MM.1S (cell line): Measurements from ENCODE around the gene PAK1.

Experiments
- DNase-seq: peaks from one replicate; pipeline ENCODE4 v3.0.0-alpha.2; 2015
- H2AFZ ChIP-seq: fragments of 300-600 bp; sonication (generic); 2 replicates; pipeline ENCODE4 v1.6.0; 2016; ENCODE audit warnings: antibody characterized with exemption, low read length
- H3F3A ChIP-seq: fragments of 300-600 bp; sonication (generic); 2 replicates; pipeline ENCODE4 v1.6.1; 2016; ENCODE audit warnings: mild to moderate bottlenecking, antibody characterized with exemption, low read length, moderate library complexity, mixed read lengths; ENCODE audit not compliant: insufficient read depth
- H3K27ac ChIP-seq: fragments of 300-600 bp; sonication (generic); 2 replicates; pipeline ENCODE4 v1.5.1; 2016; ENCODE audit warnings: mild to moderate bottlenecking, low read length
- H3K27me3 ChIP-seq: fragments of 300-600 bp; sonication (generic); replicated peaks from 2 replicates; pipeline ENCODE4 v1.6.0; 2016; ENCODE audit warnings: low read length; ENCODE audit not compliant: insufficient read depth
- H3K36me3 ChIP-seq: fragments of 300-600 bp; sonication (generic); replicated peaks from 2 replicates; pipeline ENCODE4 v1.6.1; 2016; ENCODE audit warnings: mild to moderate bottlenecking, low read length, mixed read lengths; ENCODE audit not compliant: insufficient read depth
- H3K4me1 ChIP-seq: fragments of 300-600 bp; sonication (generic); 2 replicates; pipeline ENCODE4 v1.6.1; 2016; ENCODE audit warnings: low read length, mixed read lengths
- H3K4me2 ChIP-seq: fragments of 300-600 bp; sonication (generic); 2 replicates; pipeline ENCODE4 v1.6.0; 2016; ENCODE audit warnings: low read depth, low read length
- H3K4me3 ChIP-seq: fragments of 300-600 bp; sonication (generic); 2 replicates; pipeline ENCODE4 v1.5.1; 2016; ENCODE audit warnings: low read length, mixed read lengths
- H3K79me2 ChIP-seq: fragments of 300-600 bp; sonication (generic); 2 replicates; pipeline ENCODE4 v1.6.1; 2016; ENCODE audit warnings: mixed run types, low read length, mixed read lengths
- H3K9ac ChIP-seq: fragments of 300-600 bp; sonication (generic); 2 replicates; pipeline ENCODE4 v1.6.1; 2016; ENCODE audit warnings: low read length, mixed read lengths
- H3K9me2 ChIP-seq: fragments of 300-600 bp; sonication (generic); replicated peaks from 2 replicates; pipeline ENCODE4 v1.6.1; 2016; ENCODE audit warnings: mild to moderate bottlenecking, low read length, mixed read lengths; ENCODE audit not compliant: insufficient read depth
- H3K9me3 ChIP-seq: fragments of 300-600 bp; sonication (generic); replicated peaks from 2 replicates; pipeline ENCODE4 v1.6.1; 2016; ENCODE audit warnings: mild to moderate bottlenecking, low read length, mixed read lengths; ENCODE audit not compliant: insufficient read depth
- H4K20me1 ChIP-seq: fragments of 300-600 bp; sonication (generic); 2 replicates; pipeline ENCODE4 v1.6.1; 2016; ENCODE audit warnings: mild to moderate bottlenecking, low read length, moderate library complexity, mixed read lengths; ENCODE audit not compliant: insufficient read depth
- CTCF ChIP-seq: fragments of 300-600 bp; sonication (generic); IDR thresholded peaks from 2 replicates; pipeline ENCODE4 v1.5.1; 2016; ENCODE audit warnings: antibody characterized with exemption, low read length, mixed read lengths
- EZH2 ChIP-seq: fragments of 300-600 bp; sonication (generic); optimal IDR thresholded peaks from 2 replicates; pipeline ENCODE3; 2017; ENCODE audit warnings: low read depth, mild to moderate bottlenecking, antibody characterized with exemption, low read length, mixed read lengths
- EZH2phosphoT487 ChIP-seq: fragments of 300-600 bp; sonication (generic); IDR thresholded peaks from 2 replicates; pipeline ENCODE4 v1.6.1; 2018; ENCODE audit warnings: antibody characterized with exemption, low read length

The PAK1 gene

GRCh38 chr11:77318600-77318999 lies 155.3 kb downstream of the PAK1 start:
- Histone ChIP-seq H3F3A (no peaks in the 10 kb centered on the region), H3K4me1 (no peaks in the 10 kb centered on the region), H3K36me3 (no peaks in the 10 kb centered on the region), H3K4me3 (no peak overlapping the region), H3K79me2 (no peaks in the 10 kb centered on the region), H2AFZ (no peak overlapping the region), H3K9ac (no peak overlapping the region), H3K27ac (no peak overlapping the region), H4K20me1 (no peaks in the 10 kb centered on the region), H3K27me3 (no peaks in the 10 kb centered on the region), H3K9me2 (no peaks in the 10 kb centered on the region), H3K4me2 (no peak overlapping the region), H3K9me3 (no peaks in the 10 kb centered on the region)
- TF ChIP-seq EZH2 (no peak), CTCF (no peak), EZH2phosphoT487 (no peak)
- no peak for DNase-seq

DNA sequence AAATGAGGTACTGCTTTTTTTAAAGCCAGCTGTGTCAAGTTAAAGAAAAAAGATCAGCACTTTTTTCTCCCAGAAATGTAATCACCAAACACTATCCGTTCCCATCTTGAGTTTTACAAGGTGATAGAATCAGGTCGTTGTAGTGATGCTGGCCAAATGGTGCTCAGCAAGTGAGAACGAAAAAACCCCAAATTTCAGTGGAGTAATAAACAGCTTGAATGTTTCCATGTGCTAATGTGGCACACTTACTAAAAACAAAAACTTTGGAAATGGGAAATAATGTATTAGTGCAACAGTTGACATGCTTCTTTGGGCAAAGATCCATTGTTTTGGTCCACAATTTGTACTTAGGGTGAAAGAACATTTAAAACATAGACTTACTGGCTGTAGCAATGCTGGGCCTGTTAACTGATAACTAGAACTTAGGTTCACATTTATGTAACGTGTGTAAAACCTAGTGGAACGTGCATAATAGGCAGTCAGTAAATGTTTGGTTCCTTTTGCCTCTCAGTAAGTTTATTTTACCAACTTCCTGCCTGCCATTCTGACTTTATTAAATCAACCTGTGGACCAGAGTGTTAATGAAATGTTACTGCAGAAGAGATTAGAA lies 157.1 kb downstream of the PAK1 start:
- no peak overlapping the region for H3K4me2 ChIP-seq
- H3K4me3 ChIP-seq, result no peak overlapping the region
- H3K9me2 ChIP-seq, result no peaks in the 10 kb centered on the region
- H3F3A ChIP-seq, result no peaks in the 10 kb centered on the region
- no peak overlapping the region for H3K9ac ChIP-seq
- H3K79me2 ChIP-seq, result no peaks in the 10 kb centered on the region
- DNase-seq, result no peak
- no peak overlapping the region for H3K27ac ChIP-seq
- H3K27me3 ChIP-seq, result no peaks in the 10 kb centered on the region
- H3K9me3 ChIP-seq, result no peaks in the 10 kb centered on the region
- H3K36me3 ChIP-seq, result no peaks in the 10 kb centered on the region
- no peaks in the 10 kb centered on the region for H3K4me1 ChIP-seq
- no peaks in the 10 kb centered on the region for H4K20me1 ChIP-seq
- TF ChIP-seq EZH2, result no peak
- TF ChIP-seq EZH2phosphoT487, result no peak
- TF ChIP-seq CTCF, result no peak
- no peak overlapping the region for H2AFZ ChIP-seq

DNA sequence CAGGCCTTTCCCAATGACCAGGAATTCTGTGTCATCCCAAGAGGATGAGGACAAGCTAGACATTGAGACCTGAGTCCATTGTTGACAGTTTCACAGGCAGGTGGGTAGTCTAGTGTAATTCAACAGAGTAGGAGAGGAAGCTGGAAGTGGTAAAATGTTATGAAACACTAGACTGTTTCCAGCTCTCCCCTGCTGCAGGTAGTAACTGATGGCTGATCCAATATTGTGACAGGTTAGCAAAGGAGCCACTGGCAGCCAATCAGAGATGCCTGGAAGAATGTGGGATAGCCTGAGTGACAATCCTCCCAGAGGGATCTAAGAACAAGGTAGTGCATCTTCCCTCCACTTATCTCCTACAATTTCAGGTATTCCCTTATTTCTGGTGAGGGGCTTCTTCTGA lies 161.8 kb downstream of the PAK1 start:
- Histone ChIP-seq H3F3A (no peaks in the 10 kb centered on the region), H3K4me2 (no peak overlapping the region), H3K4me3 (no peak overlapping the region), H3K27ac (no peak overlapping the region), H3K36me3 (no peaks in the 10 kb centered on the region), H3K27me3 (no peaks in the 10 kb centered on the region), H3K9ac (no peak overlapping the region), H3K4me1 (no peaks in the 10 kb centered on the region), H3K9me2 (no peaks in the 10 kb centered on the region), H2AFZ (no peak overlapping the region), H4K20me1 (no peaks in the 10 kb centered on the region), H3K9me3 (no peaks in the 10 kb centered on the region), H3K79me2 (no peaks in the 10 kb centered on the region)
- DNase-seq, result no peak
- TF ChIP-seq CTCF, result no peak
- TF ChIP-seq EZH2phosphoT487, result no peak
- TF ChIP-seq EZH2, result no peak
